Adrenal gland (tissue), 12 donors: Measurements from ENCODE around the gene ARFGAP1. TPM values are rescaled to one million over a fixed set of nuclear protein-coding genes. Genes with fewer than 3 reads are reported as not detected.
A peak's percentile ranks its signal among the peaks of the same experiment; 100 is the strongest.

ENCODE experiments used
- DNase-seq, 7 donors: peaks; one replicate each; pipeline ENCODE4 v3.0.0-alpha.2; 2019 to 2020
- H3K27ac ChIP-seq, 5 donors: fragments of 200-600 bp; sonication (generic) in 4 of 5; 1 replicate in 3 of 5; 2 replicates in 2 of 5; pipeline versions ENCODE4 v1.5.1 to v1.8.0; 2016 to 2020; ENCODE audit warnings: mild to moderate bottlenecking in 1 of 5
- H3K27me3 ChIP-seq: fragments of 200-600 bp; 2 replicates; pipeline ENCODE4 v1.8.0; 2021
- H3K36me3 ChIP-seq, 2 donors: fragments of 200-600 bp; replicated peaks in 1 of 2; 1 replicate in 1 of 2; 2 replicates in 1 of 2; pipeline versions ENCODE4 v1.5.1 to v1.8.0; 2018 to 2022
- H3K4me1 ChIP-seq, 2 donors: fragments of 200-600 bp; replicated peaks in 1 of 2; 1 replicate in 1 of 2; 2 replicates in 1 of 2; pipeline versions ENCODE4 v1.5.1 to v1.8.0; 2018 to 2021
- H3K4me3 ChIP-seq, 4 donors: fragments of 200-600 bp; sonication (generic) in 3 of 4; one replicate each; pipeline ENCODE4 v1.5.1; 2016 to 2018
- H3K9me3 ChIP-seq, 3 donors: fragments of 200-600 bp; sonication (generic) in 1 of 3; replicated peaks in 1 of 3; 1 replicate in 2 of 3; 2 replicates in 1 of 3; pipeline versions ENCODE4 v1.5.1 to v1.8.0; 2016 to 2021
- CTCF ChIP-seq, 6 experiments: fragments of 450-650 bp in 4 of 6; fragments of 200-600 bp in 2 of 6; sonication (generic) in 1 of 6; IDR thresholded peaks; 1 replicate in 5 of 6; 2 replicates in 1 of 6; pipeline versions ENCODE4 v1.5.1 to v1.8.0; 2016 to 2021; ENCODE audit warnings: antibody characterized with exemption in 6 of 6, mild to moderate bottlenecking in 2 of 6, moderate library complexity in 1 of 6
- POLR2A ChIP-seq, 2 donors: fragments of 450-650 bp; IDR thresholded peaks; one replicate each; pipeline ENCODE4 v1.6.1; 2017; ENCODE audit warnings: antibody characterized with exemption in 2 of 2, mild to moderate bottlenecking in 2 of 2, moderate library complexity in 1 of 2
- WGBS, 4 donors: extraction: QIAGEN DNeasy Blood & Tissue Kit in 2 of 4; methylation state at CpG; one replicate each; pipeline versions ENCODE4 v1.1.5 to v1.1.7; 2013 to 2017; 5-methylcytosine and 5-hydroxymethylcytosine counted together
- intact Hi-C, 2 donors: fragments of 100-400 bp; cut with DNase I; formaldehyde crosslinking; loops; one replicate each; pipeline versions ENCODE4 v1.14.1 to v1.15.0; 2022 to 2023
- polyA plus RNA-seq, 3 donors: library from polyadenylated mRNA; stranded (reverse); fragments of 200-250 nt in 2 of 3; fragments of 350-450 nt in 1 of 3; fragmentation: Illumina TruSeq in 1 of 3; extraction: RNeasy Lipid Tissue Mini Kit (QIAGEN cat#74804) in 1 of 3; gene quantifications; one replicate each; pipeline ENCODE4 v1.2.3, GENCODE V29; 2013 to 2014
- total RNA-seq, 9 donors: library from RNA; depleted of rRNA in 4 of 9; stranded (reverse); fragments of >200 nt in 4 of 9; fragments of 120-200 nt in 1 of 9; fragmentation: NEBNext Ultra II Directional in 1 of 9; extraction: Animal tissue kit (Norgen Biotek cat#: 25700) in 1 of 9; gene quantifications; one replicate each; pipeline versions ENCODE4 v1.1.0 to v1.2.4, GENCODE V29; 2013 to 2023
- donor health status: healthy with polysubstance abuse.
- donor health status: Bipolar disorder and iron deficiency.
- donor health status: DM: yes; HTN: yes; CAD: no.
- donor health status: DM: no; HTN: no; CAD: no.
- donor health status: DM: no; HTN: no; CAD: no.
- donor health status: DM: yes; HTN: yes; CAD: no.

The ARFGAP1 gene
- total and polyA plus RNA-seq, 12 donors, result 13.0 to 286 (median 61.5) TPM

GRCh38 chr20:63252284-63252711 is 20.3 kb upstream of the ARFGAP1 start:
- H3K36me3 ChIP-seq, result no peaks in the 10 kb centered on the region
- DNase-seq, result no peak
- H3K27me3 ChIP-seq, result peaks cover 52% of the 10 kb centered on the region
- intact Hi-C loops, result no loop called here
- TF ChIP-seq POLR2A (IDR thresholded peaks at IDR 0.05) (no peak), CTCF (IDR thresholded peaks at IDR 0.05) (no peak)
- WGBS, 4 donors, result 60 to 82% (median 68%) methylated on average over 5 to 8 of the region's 8 CpGs
- peaks cover 0 to 5% of the 10 kb centered on the region in 2 donors for H3K4me1 ChIP-seq
- H3K4me3 ChIP-seq, result no peak overlapping the region
- H3K27ac ChIP-seq, result no peak overlapping the region
- no peaks in the 10 kb centered on the region for H3K9me3 ChIP-seq

- 12 to 19% (median 12%) methylated on average over 15 to 16 of the region's 16 CpGs for WGBS, 4 donors
- no peak for TF ChIP-seq CTCF (IDR thresholded peaks at IDR 0.05)
- no peak for TF ChIP-seq POLR2A (IDR thresholded peaks at IDR 0.05)
- intact Hi-C loops, result no loop called here
- Histone ChIP-seq H3K36me3 (no peaks in the 10 kb centered on the region), H3K9me3 (no peaks in the 10 kb centered on the region), H3K27ac (no peak overlapping the region), H3K4me3 (peak overlapping the region in 1 of 4 donors; percentile 34), H3K27me3 (peaks cover 45% of the 10 kb centered on the region), H3K4me1 (peaks cover 0 to 5% of the 10 kb centered on the region in 2 donors)
- DNase-seq, result no peak
Observed at GRCh38 chr20:63253065-63253437, 19.6 kb upstream of the ARFGAP1 start.

GRCh38 chr20:63253438-63254231 is 19.0 kb upstream of the ARFGAP1 start:
- H3K4me3 ChIP-seq, result peak overlapping the region in 1 of 4 donors; percentile 34
- peaks cover 43% of the 10 kb centered on the region for H3K27me3 ChIP-seq
- no peak for TF ChIP-seq CTCF (IDR thresholded peaks at IDR 0.05)
- TF ChIP-seq POLR2A (IDR thresholded peaks at IDR 0.05), result no peak
- no peaks in the 10 kb centered on the region for H3K36me3 ChIP-seq
- intact Hi-C loops, result no loop called here
- 0 to 4% (median 1%) methylated on average over 3 to 89 of the region's 89 CpGs for WGBS, 4 donors
- no peak overlapping the region for H3K27ac ChIP-seq
- no peak for DNase-seq
- H3K9me3 ChIP-seq, result no peaks in the 10 kb centered on the region
- peaks cover 0 to 5% of the 10 kb centered on the region in 2 donors for H3K4me1 ChIP-seq

- Histone ChIP-seq H3K4me3 (peak within 1 kb of the TSS in 1 of 4 donors; percentile 34), H3K36me3 (no peaks in the 10 kb centered on the region), H3K27ac (no peak within 1 kb of the TSS), H3K4me1 (peaks cover 0 to 5% of the 10 kb centered on the region in 2 donors), H3K9me3 (no peaks in the 10 kb centered on the region), H3K27me3 (peaks cover 43% of the 10 kb centered on the region)
- TF ChIP-seq CTCF (IDR thresholded peaks at IDR 0.05) (no peak), POLR2A (IDR thresholded peaks at IDR 0.05) (no peak)
- DNase-seq, result no peak
- 0 to 3% (median 2%) methylated on average over 12 to 45 of the region's 46 CpGs; no CpG with 5 or more reads in 1 of the 4 donors for WGBS, 4 donors
- intact Hi-C loops, result no loop called here
Observed at GRCh38 chr20:63254232-63254605, 18.4 kb upstream of the ARFGAP1 start, which contains the start of gene NKAIN4. Gene NKAIN4, minus strand, starts transcription at chr20:63254463. Its CDS starts 13 bp downstream, at chr20:63254450.
